ENCODE results near the gene NEK7.

Gene NEK7

GRCh38 chr1:198363625-198364151, 206.9 kb downstream of the NEK7 start:
- no peak for FAIRE-seq

GRCh38 chr1:198364471-198364870, 207.7 kb downstream of the NEK7 start:
- FAIRE-seq = no peak

GRCh38 chr1:198367296-198367695, 210.5 kb downstream of the NEK7 start:
- FAIRE-seq = no peak

- FAIRE-seq = no peak
These were observed 214.2 kb downstream of the NEK7 start for GRCh38 chr1:198370996-198371395.
